Colonic mucosa (tissue), 4 donors: ENCODE results near the gene ROR2. TPM values are rescaled to one million over a fixed set of nuclear protein-coding genes. Genes with fewer than 3 reads are reported as not detected.
"Not testable (repeated sequence)": the region's sequence is repeated elsewhere in the genome, so short reads cannot be mapped to it uniquely, and the experiment has no call there.

Experiments
- DNase-seq: peaks from one replicate; pipeline ENCODE4 v3.0.0-alpha.2; 2020
- H3K27ac ChIP-seq: fragments of 200-600 bp; one replicate; pipeline ENCODE4 v1.8.0; 2021
- H3K27me3 ChIP-seq: fragments of 200-600 bp; one replicate; pipeline ENCODE4 v1.8.0; 2021
- H3K36me3 ChIP-seq: fragments of 200-600 bp; one replicate; pipeline ENCODE4 v1.8.0; 2021
- H3K4me1 ChIP-seq: fragments of 200-600 bp; one replicate; pipeline ENCODE4 v1.8.0; 2021; ENCODE audit warnings: mild to moderate bottlenecking
- H3K4me3 ChIP-seq: fragments of 200-600 bp; one replicate; pipeline ENCODE4 v1.8.0; 2021
- H3K9ac ChIP-seq, 2 donors: one replicate each; pipeline ENCODE4 v1.7.0; 2013; ENCODE audit warnings: control low read depth in 2 of 2, low read depth in 2 of 2, low read length in 2 of 2
- H3K9me3 ChIP-seq: fragments of 200-600 bp; one replicate; pipeline ENCODE4 v1.8.0; 2021
- intact Hi-C: fragments of 100-400 bp; cut with DNase I; formaldehyde crosslinking; loops from one replicate; pipeline ENCODE4 v1.14.1; 2022
- total RNA-seq, 2 donors: library from RNA; stranded (reverse); fragmentation: NEBNext Ultra II Directional in 1 of 2; extraction: Animal tissue kit (Norgen Biotek cat#: 25700) in 1 of 2; gene quantifications; one replicate each; pipeline ENCODE4 v1.2.1, GENCODE V29; 2021
- TF ChIP-seq, protein P1 (sequence below): fragments of 200-600 bp; IDR thresholded peaks from one replicate; pipeline ENCODE4 v1.8.0; 2022; ENCODE audit warnings: antibody characterized with exemption, mild to moderate bottlenecking
- donor health status: healthy.
- donor health status: DM: no; HTN: no; CAD: no.
- donor health status: DM: no; HTN: no; CAD: no.

ROR2 gene
- total RNA-seq, 2 donors from 2014 or later, result 1.7 to 9.1 TPM

- Histone ChIP-seq H3K36me3 (no peaks in the 10 kb centered on the region), H3K27ac (no peak overlapping the region), H3K4me1 (no peaks in the 10 kb centered on the region), H3K9ac (no peak overlapping the region), H3K9me3 (no peaks in the 10 kb centered on the region), H3K27me3 (no peaks in the 10 kb centered on the region), H3K4me3 (no peak overlapping the region)
- no peak for DNase-seq
- intact Hi-C loops, result no loop called here
- TF ChIP-seq, protein P1, sequence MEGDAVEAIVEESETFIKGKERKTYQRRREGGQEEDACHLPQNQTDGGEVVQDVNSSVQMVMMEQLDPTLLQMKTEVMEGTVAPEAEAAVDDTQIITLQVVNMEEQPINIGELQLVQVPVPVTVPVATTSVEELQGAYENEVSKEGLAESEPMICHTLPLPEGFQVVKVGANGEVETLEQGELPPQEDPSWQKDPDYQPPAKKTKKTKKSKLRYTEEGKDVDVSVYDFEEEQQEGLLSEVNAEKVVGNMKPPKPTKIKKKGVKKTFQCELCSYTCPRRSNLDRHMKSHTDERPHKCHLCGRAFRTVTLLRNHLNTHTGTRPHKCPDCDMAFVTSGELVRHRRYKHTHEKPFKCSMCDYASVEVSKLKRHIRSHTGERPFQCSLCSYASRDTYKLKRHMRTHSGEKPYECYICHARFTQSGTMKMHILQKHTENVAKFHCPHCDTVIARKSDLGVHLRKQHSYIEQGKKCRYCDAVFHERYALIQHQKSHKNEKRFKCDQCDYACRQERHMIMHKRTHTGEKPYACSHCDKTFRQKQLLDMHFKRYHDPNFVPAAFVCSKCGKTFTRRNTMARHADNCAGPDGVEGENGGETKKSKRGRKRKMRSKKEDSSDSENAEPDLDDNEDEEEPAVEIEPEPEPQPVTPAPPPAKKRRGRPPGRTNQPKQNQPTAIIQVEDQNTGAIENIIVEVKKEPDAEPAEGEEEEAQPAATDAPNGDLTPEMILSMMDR, result no peak
Measured at GRCh38 chr9:91541734-91542133, 408.3 kb downstream of the ROR2 start.

DNA sequence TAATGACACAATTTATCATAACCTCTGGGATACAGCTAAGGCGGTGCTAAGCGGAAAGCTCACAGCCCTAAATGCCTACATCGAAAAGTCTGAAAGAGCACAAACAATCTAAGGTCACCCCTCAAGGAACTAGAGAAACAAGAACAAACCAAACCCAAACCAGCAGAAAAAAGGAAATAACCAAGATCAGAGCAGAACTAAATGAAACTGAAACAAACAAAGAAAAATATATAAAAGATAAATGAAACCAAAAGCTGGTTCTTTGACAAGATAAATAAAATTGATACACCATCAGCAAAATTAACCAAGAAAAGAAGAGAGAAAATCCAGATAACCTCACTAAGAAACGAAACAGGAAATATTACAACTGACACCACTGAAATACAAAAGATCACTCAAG lies 409.5 kb downstream of the ROR2 start:
- H3K27ac ChIP-seq, H3K9ac ChIP-seq, H3K4me1 ChIP-seq, H3K9me3 ChIP-seq, DNase-seq, H3K36me3 ChIP-seq, intact Hi-C loops, H3K4me3 ChIP-seq, H3K27me3 ChIP-seq: not testable (repeated sequence)

DNA sequence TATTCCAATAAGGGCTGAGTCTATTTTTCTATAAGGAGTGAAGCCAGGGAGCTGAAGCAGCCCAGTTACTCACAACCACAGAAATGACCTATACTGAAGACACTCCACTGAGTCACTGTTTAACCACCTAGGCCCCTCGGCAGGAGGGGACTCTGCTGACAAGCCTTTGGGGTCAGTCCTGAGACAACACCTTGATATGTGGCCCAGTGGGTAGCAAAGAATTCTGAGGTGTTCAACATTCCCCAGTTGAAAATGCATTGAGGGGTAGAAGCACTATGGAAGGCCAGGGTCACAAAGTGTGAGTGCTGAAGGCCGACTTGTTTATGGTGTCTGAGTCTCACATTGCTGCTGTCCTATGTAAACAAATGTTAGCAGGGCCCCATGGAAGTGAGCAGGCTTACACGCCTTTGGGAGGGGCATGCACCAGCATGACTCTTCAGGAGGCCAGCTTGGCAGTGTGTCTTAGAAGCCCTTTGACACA lies 413.8 kb downstream of the ROR2 start:
- Histone ChIP-seq H3K4me1 (no peaks in the 10 kb centered on the region), H3K36me3 (no peaks in the 10 kb centered on the region), H3K9ac (no peak overlapping the region), H3K27me3 (no peaks in the 10 kb centered on the region), H3K4me3 (no peak overlapping the region), H3K9me3 (no peaks in the 10 kb centered on the region), H3K27ac (no peak overlapping the region)
- TF ChIP-seq, protein P1, result no peak
- DNase-seq, result peak; percentile 63
- intact Hi-C loops, result no loop called here

GRCh38 chr9:91534374-91534773 lies 415.7 kb downstream of the ROR2 start:
- H3K27me3 ChIP-seq, result no peaks in the 10 kb centered on the region

GRCh38 chr9:91533382-91533781 lies 416.6 kb downstream of the ROR2 start:
- H3K27ac ChIP-seq, result no peak overlapping the region
- no peak for DNase-seq
- no peaks in the 10 kb centered on the region for H3K9me3 ChIP-seq
- H3K4me1 ChIP-seq, result no peaks in the 10 kb centered on the region
- no peaks in the 10 kb centered on the region for H3K36me3 ChIP-seq
- intact Hi-C loops, result no loop called here
- no peak overlapping the region for H3K9ac ChIP-seq
- TF ChIP-seq, protein P1, result no peak
- H3K4me3 ChIP-seq, result no peak overlapping the region
- H3K27me3 ChIP-seq, result no peaks in the 10 kb centered on the region

More at GRCh38 chr9:91534374-91534773, 415.7 kb downstream of the ROR2 start:
- no peaks in the 10 kb centered on the region for H3K36me3 ChIP-seq
- no peak overlapping the region for H3K9ac ChIP-seq
- no peaks in the 10 kb centered on the region for H3K4me1 ChIP-seq
- intact Hi-C loops, result no loop called here
- H3K27ac ChIP-seq, result no peak overlapping the region
- DNase-seq, result no peak
- H3K9me3 ChIP-seq, result no peaks in the 10 kb centered on the region
- TF ChIP-seq, protein P1, result no peak
- no peak overlapping the region for H3K4me3 ChIP-seq

DNA sequence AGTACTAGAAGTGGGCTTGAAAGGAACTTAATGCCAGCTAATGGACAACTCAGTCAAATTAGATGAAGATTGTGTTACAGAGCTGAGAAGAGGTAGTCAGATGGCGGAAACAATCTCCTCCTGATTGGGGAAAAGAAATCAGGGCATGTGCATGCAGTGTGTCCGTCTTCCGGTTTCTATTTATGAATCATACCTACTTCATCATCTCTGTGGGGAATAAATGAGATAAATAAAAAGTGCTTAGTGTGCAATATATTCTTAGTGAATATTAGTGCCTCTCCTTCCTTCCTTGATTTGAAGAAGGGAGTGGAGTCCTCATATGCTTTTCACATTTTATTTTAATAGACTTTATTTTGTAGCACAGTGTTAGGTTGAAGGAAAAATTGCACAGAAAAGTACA lies 417.7 kb downstream of the ROR2 start:
- DNase-seq, result no peak
- TF ChIP-seq, protein P1, result no peak
- Histone ChIP-seq H3K9me3 (no peaks in the 10 kb centered on the region), H3K27ac (no peak overlapping the region), H3K4me3 (no peak overlapping the region), H3K27me3 (no peaks in the 10 kb centered on the region), H3K36me3 (no peaks in the 10 kb centered on the region), H3K4me1 (no peaks in the 10 kb centered on the region), H3K9ac (no peak overlapping the region)
- intact Hi-C loops, result no loop called here
